HCT116 (cell line): ENCODE results near the gene SLC19A1. TPM values are rescaled to one million over a fixed set of nuclear protein-coding genes. Genes with fewer than 3 reads are reported as not detected.
A peak's percentile ranks its signal among the peaks of the same experiment; 100 is the strongest.

Experiments used
- ATAC-seq: fragments of 200-7000 bp; cut with Tn5 transposase; 2 replicates; pipeline ENCODE4 v1.9.1; 2020; ENCODE audit warnings: mild to moderate bottlenecking, moderate library complexity
- BruUV-seq: library from RNA; stranded (reverse); fragments of 400-500 nt; replicated peaks from 2 replicates; lab custom pipeline; 2021; lab: Mats Ljungman, UMichigan
- CTCF ChIA-PET: fragments of 300-600 bp; sonication (Branson Sonifier 250); formaldehyde crosslinking; loops from one replicate; lab custom pipeline; 2021; ENCODE audit warnings: antibody characterized with exemption; lab: Charles Lee
- POLR2A ChIA-PET: fragments of 300-600, 350-600 bp; sonication (Branson Sonifier 250); formaldehyde crosslinking; loops from one replicate; lab custom pipeline; 2021; ENCODE audit warnings: antibody characterized with exemption; lab: Charles Lee
- RAD21 ChIA-PET, 2 experiments: fragments of 300-600 bp; sonication (Branson Sonifier 250); formaldehyde crosslinking; loops; one replicate each; lab custom pipeline; 2023; ENCODE audit warnings: low total read pairs in 2 of 2; ENCODE audit not compliant: uncharacterized antibody in 2 of 2, unreplicated experiment in 2 of 2, low non-redundant PET in 1 of 2; lab: Charles Lee
- DNase-seq: peaks from one replicate; pipeline ENCODE4 v3.0.0-alpha.2; 2010; ENCODE audit warnings: low read depth, low spot score
- H2AFZ ChIP-seq: fragments of 200-600 bp; shearing (Covaris generic), sonication (generic); 2 replicates; pipeline ENCODE4 v1.6.1; 2017; ENCODE audit warnings: low read depth, mixed run types, mixed read lengths, antibody characterized with exemption, low read length; ENCODE audit not compliant: poor library complexity, severe bottlenecking
- H3K27ac ChIP-seq: 2 replicates; pipeline ENCODE4 v1.5.1; 2012; ENCODE audit warnings: low read depth, low read length
- H3K27me3 ChIP-seq: fragments of 200-600 bp; sonication (generic); 2 replicates; pipeline ENCODE4 v1.6.1; 2016; ENCODE audit warnings: mixed run types, low read length, mixed read lengths; ENCODE audit not compliant: insufficient read depth
- H3K36me3 ChIP-seq, 2 experiments: fragments of 200-500 bp in 1 of 2; fragments of 200-600 bp in 1 of 2; sonication (Bioruptor generic) in 1 of 2; sonication (generic) in 1 of 2; 2 replicates each; pipeline versions ENCODE4 v1.5.1 to v1.6.1; 2014 to 2016; ENCODE audit warnings: low read length in 2 of 2, inconsistent platforms in 1 of 2, mixed read lengths in 1 of 2, mixed run types in 1 of 2; ENCODE audit not compliant: insufficient read depth in 2 of 2, control insufficient read depth in 1 of 2
- H3K4me1 ChIP-seq, 2 experiments: fragments of 200-600 bp in 1 of 2; sonication (generic) in 1 of 2; 2 replicates each; pipeline versions ENCODE4 v1.5.1 to v1.6.1; 2012 to 2017; ENCODE audit warnings: low read length in 2 of 2, inconsistent platforms in 1 of 2, mild to moderate bottlenecking in 1 of 2, mixed read lengths in 1 of 2, mixed run types in 1 of 2, moderate library complexity in 1 of 2; ENCODE audit not compliant: insufficient read depth in 2 of 2, control insufficient read depth in 1 of 2
- H3K4me2 ChIP-seq: fragments of 200-600 bp; sonication (generic); 2 replicates; pipeline ENCODE4 v1.6.1; 2017; ENCODE audit warnings: mixed run types, low read length, mixed read lengths
- H3K4me3 ChIP-seq, 2 experiments: fragments of 200-600 bp in 1 of 2; sonication (generic) in 1 of 2; replicated peaks in 1 of 2; 2 replicates each; pipeline ENCODE4 v1.5.1; 2011 to 2016; ENCODE audit warnings: low read length in 2 of 2, control low read depth in 1 of 2, low read depth in 1 of 2, mild to moderate bottlenecking in 1 of 2, mixed read lengths in 1 of 2, mixed run types in 1 of 2
- H3K79me2 ChIP-seq: fragments of 200-600 bp; sonication (generic); 2 replicates; pipeline ENCODE4 v1.6.1; 2017; ENCODE audit warnings: mild to moderate bottlenecking, mixed run types, low read length, moderate library complexity, mixed read lengths; ENCODE audit not compliant: insufficient read depth
- H3K9ac ChIP-seq: fragments of 200-600 bp; sonication (generic); 2 replicates; pipeline ENCODE4 v1.6.1; 2016; ENCODE audit warnings: low read length, mixed read lengths
- H3K9me2 ChIP-seq: fragments of 200-600 bp; sonication (generic), shearing (Covaris generic); 2 replicates; pipeline ENCODE4 v1.6.1; 2017; ENCODE audit warnings: mixed run types, mild to moderate bottlenecking, moderate library complexity; ENCODE audit not compliant: insufficient read depth
- H3K9me3 ChIP-seq, 2 experiments: fragments of 200-500 bp in 1 of 2; fragments of 200-600 bp in 1 of 2; sonication (Bioruptor generic) in 1 of 2; sonication (generic) in 1 of 2; 2 replicates each; pipeline ENCODE4 v1.6.1; 2014 to 2017; ENCODE audit warnings: low read length in 2 of 2, mixed read lengths in 2 of 2, inconsistent platforms in 1 of 2, low read depth in 1 of 2, mild to moderate bottlenecking in 1 of 2, mixed run types in 1 of 2, moderate library complexity in 1 of 2; ENCODE audit not compliant: control insufficient read depth in 1 of 2, insufficient read depth in 1 of 2
- H4K20me1 ChIP-seq: fragments of 200-600 bp; sonication (generic), shearing (Covaris generic); 2 replicates; pipeline ENCODE4 v1.6.1; 2017; ENCODE audit warnings: mixed run types, mild to moderate bottlenecking, moderate library complexity; ENCODE audit not compliant: insufficient read depth
- CEBPB ChIP-seq: IDR thresholded peaks from 2 replicates; pipeline ENCODE4 v1.6.1; 2012; ENCODE audit warnings: low read depth
- CTCF ChIP-seq, 3 experiments: fragments of 200-600 bp in 1 of 3; sonication (generic) in 1 of 3; IDR thresholded peaks in 2 of 3; conservative IDR thresholded peaks in 1 of 3; 2 replicates each; pipeline ENCODE4 v1.5.1; 2012 to 2017; ENCODE audit warnings: low read depth in 2 of 3, low read length in 2 of 3, antibody characterized with exemption in 1 of 3, borderline replicate concordance in 1 of 3, control low read depth in 1 of 3, mild to moderate bottlenecking in 1 of 3, mixed read lengths in 1 of 3, mixed run types in 1 of 3, moderate library complexity in 1 of 3; ENCODE audit not compliant: insufficient read depth in 1 of 3
- EGR1 ChIP-seq: IDR thresholded peaks from 2 replicates; pipeline ENCODE4 v1.6.1; 2012; ENCODE audit warnings: low read depth
- ELF1 ChIP-seq: IDR thresholded peaks from 2 replicates; pipeline ENCODE4 v1.6.1; 2012; ENCODE audit warnings: low read depth, borderline replicate concordance
- EZH2 ChIP-seq: fragments of 200-600 bp; sonication (generic); IDR thresholded peaks from 2 replicates; pipeline ENCODE4 v1.6.1; 2017; ENCODE audit warnings: antibody characterized with exemption, mixed run types
- EZH2phosphoT487 ChIP-seq: fragments of 200-600 bp; IDR thresholded peaks from 2 replicates; pipeline ENCODE4 v1.6.1; 2018; ENCODE audit warnings: antibody characterized with exemption, borderline replicate concordance
- FOSL1 ChIP-seq: IDR thresholded peaks from 2 replicates; pipeline ENCODE4 v1.6.1; 2012; ENCODE audit warnings: low read depth
- JUND ChIP-seq: IDR thresholded peaks from 2 replicates; pipeline ENCODE4 v1.6.1; 2012
- POLR2A ChIP-seq: IDR thresholded peaks from 2 replicates; pipeline ENCODE4 v1.7.0; 2011; ENCODE audit warnings: borderline replicate concordance; ENCODE audit not compliant: insufficient read depth, insufficient read length; ENCODE audit errors: extremely low read depth
- RAD21 ChIP-seq: IDR thresholded peaks from 2 replicates; pipeline ENCODE4 v1.6.1; 2012; ENCODE audit warnings: low read depth, mild to moderate bottlenecking
- REST ChIP-seq: IDR thresholded peaks from 2 replicates; pipeline ENCODE4 v1.6.1; 2012; ENCODE audit warnings: low read depth
- SIN3A ChIP-seq: IDR thresholded peaks from 2 replicates; pipeline ENCODE4 v1.6.1; 2012; ENCODE audit warnings: low read depth
- SP1 ChIP-seq: IDR thresholded peaks from 2 replicates; pipeline ENCODE4 v1.6.1; 2012; ENCODE audit warnings: low read depth
- TCF7L2 ChIP-seq: IDR thresholded peaks from 2 replicates; pipeline ENCODE4 v1.7.0; 2011; ENCODE audit warnings: borderline replicate concordance, inconsistent platforms; ENCODE audit not compliant: insufficient read depth, insufficient read length; ENCODE audit errors: extremely low read depth
- ZBTB33 ChIP-seq: IDR thresholded peaks from 2 replicates; pipeline ENCODE4 v1.6.1; 2011; ENCODE audit warnings: mild to moderate bottlenecking, low read length, moderate library complexity; ENCODE audit not compliant: insufficient replicate concordance; ENCODE audit errors: extremely low read depth
- ZFX ChIP-seq: fragments of 450-650 bp; IDR thresholded peaks from 2 replicates; pipeline ENCODE4 v1.6.1; 2017
- intact Hi-C: fragments of 100-400 bp; cut with micrococcal nuclease; formaldehyde crosslinking; loops from 2 replicates; pipeline ENCODE4 v1.10.0; 2022
- total RNA-seq: library from RNA; stranded (reverse); gene quantifications from one replicate; pipeline ENCODE4 v1.2.1, GENCODE V29; 2021; ENCODE audit not compliant: unreplicated experiment

SLC19A1 gene
- total RNA-seq, 1 experiment from 2014 or later, result 50.2 TPM

- Histone ChIP-seq H3K36me3 (no peaks in the 10 kb centered on the region), H3K9ac (peak overlapping the region; percentile 21; the same call in 1 of the 2 replicates), H3K4me2 (peak overlapping the region; percentile 55), H3K79me2 (no peaks in the 10 kb centered on the region), H3K4me1 (peaks cover 12 to 35% of the 10 kb centered on the region in 2 experiments), H4K20me1 (no peaks in the 10 kb centered on the region), H3K9me2 (no peaks in the 10 kb centered on the region), H3K27me3 (no peaks in the 10 kb centered on the region), H3K4me3 (no peak overlapping the region), H3K9me3 (no peaks in the 10 kb centered on the region), H3K27ac (peak overlapping the region; percentile 46; the same call in 1 of the 2 replicates), H2AFZ (no peak overlapping the region)
- intact Hi-C loops, result loop anchor here (5.0 to 10.0 kb wide), 2 partner anchors 91 to 373 kb away; partner anchors contain the start of gene PCBP3
- ChIA-PET CTCF (no interaction called here), POLR2A (no interaction called here), RAD21 (no interaction called here)
- DNase-seq (peak; percentile 63), ATAC-seq (no peak)
- BruUV-seq, result no TSS peak
- TF ChIP-seq RAD21, result no peak
- no peak for TF ChIP-seq CTCF (IDR thresholded peaks at IDR 0.05 in 2 of 3, conservative IDR thresholded peaks at IDR 0.05 in 1 of 3; ENCODE audit: borderline replicate concordance in 1 of 3, insufficient read depth in 1 of 3, low read depth in 2 of 3, low read length in 2 of 3)
- TF ChIP-seq REST, result no peak
- TF ChIP-seq EZH2, result no peak
- no peak for TF ChIP-seq SP1
- TF ChIP-seq POLR2A, result no peak
- TF ChIP-seq CEBPB, result no peak
- no peak for TF ChIP-seq ELF1
- no peak for TF ChIP-seq EGR1
- TF ChIP-seq JUND, result no peak
- no peak for TF ChIP-seq TCF7L2
- TF ChIP-seq SIN3A, result no peak
- no peak for TF ChIP-seq EZH2phosphoT487
- no peak for TF ChIP-seq ZBTB33
- TF ChIP-seq FOSL1, result no peak
- no peak for TF ChIP-seq ZFX
Observed at GRCh38 chr21:45551316-45551715, 9.1 kb upstream of the SLC19A1 start.
